Measurements from ENCODE around the gene CPPED1.

- TF ChIP-seq CTCF (IDR thresholded peaks at IDR 0.05) (no peak), POLR2A (IDR thresholded peaks at IDR 0.05) (no peak)
Measured at GRCh38 chr16:12646490-12647274, 157.0 kb downstream of the CPPED1 start.
